Esophagus muscularis mucosa (tissue), 4 donors: Measurements from ENCODE around the gene ATXN7L3.

Experiments
- EP300 ChIP-seq: sonication (generic); formaldehyde crosslinking; IDR thresholded peaks from one replicate; pipeline ENCODE4 v1.6.1; 2017; ENCODE audit warnings: antibody characterized with exemption
- POLR2A ChIP-seq: fragments of 450-650 bp; IDR thresholded peaks from one replicate; pipeline ENCODE4 v1.6.1; 2017; ENCODE audit warnings: antibody characterized with exemption, moderate library complexity, mild to moderate bottlenecking, low read depth
- POLR2AphosphoS5 ChIP-seq, 2 donors: sonication (generic); formaldehyde crosslinking; IDR thresholded peaks; one replicate each; pipeline ENCODE4 v1.6.1; 2017; ENCODE audit warnings: antibody characterized with exemption in 2 of 2
- TF ChIP-seq, protein P1 (sequence below), 3 experiments: fragments of 200-600 bp in 2 of 3; fragments of 450-650 bp in 1 of 3; sonication (generic) in 2 of 3; IDR thresholded peaks; one replicate each; pipeline ENCODE4 v1.5.1; 2017 to 2019; ENCODE audit warnings: antibody characterized with exemption in 3 of 3, mild to moderate bottlenecking in 2 of 3, moderate library complexity in 1 of 3

DNA sequence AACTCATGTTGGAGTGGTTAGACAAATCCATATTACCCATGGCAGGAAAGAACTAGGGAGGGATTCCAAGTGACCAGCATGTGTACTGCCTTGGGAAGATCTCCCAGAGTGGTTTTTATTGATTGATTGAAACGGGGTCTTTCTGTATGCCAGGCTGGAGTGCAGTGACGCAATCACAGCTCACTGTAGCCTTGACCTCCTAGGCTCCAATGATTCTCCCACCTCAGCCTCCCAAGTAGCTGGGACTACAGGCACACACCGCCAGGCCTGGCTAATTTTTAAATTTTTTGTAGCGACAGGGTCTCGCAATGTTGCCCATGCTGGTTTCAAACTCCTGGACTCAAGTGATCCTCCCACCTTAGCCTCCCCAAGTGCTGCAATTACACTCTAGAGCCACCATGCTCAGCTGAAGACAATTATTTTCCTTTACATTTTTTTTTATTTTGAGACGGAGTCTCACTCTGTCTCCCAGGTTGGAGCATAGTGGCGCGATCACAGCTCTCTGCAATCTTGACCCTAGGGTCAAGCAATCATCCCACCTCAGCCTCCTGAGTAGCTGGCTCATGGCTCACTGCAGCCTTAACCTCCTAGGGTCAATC lies 15.4 kb downstream of the ATXN7L3 start:
- TF ChIP-seq, protein P1, sequence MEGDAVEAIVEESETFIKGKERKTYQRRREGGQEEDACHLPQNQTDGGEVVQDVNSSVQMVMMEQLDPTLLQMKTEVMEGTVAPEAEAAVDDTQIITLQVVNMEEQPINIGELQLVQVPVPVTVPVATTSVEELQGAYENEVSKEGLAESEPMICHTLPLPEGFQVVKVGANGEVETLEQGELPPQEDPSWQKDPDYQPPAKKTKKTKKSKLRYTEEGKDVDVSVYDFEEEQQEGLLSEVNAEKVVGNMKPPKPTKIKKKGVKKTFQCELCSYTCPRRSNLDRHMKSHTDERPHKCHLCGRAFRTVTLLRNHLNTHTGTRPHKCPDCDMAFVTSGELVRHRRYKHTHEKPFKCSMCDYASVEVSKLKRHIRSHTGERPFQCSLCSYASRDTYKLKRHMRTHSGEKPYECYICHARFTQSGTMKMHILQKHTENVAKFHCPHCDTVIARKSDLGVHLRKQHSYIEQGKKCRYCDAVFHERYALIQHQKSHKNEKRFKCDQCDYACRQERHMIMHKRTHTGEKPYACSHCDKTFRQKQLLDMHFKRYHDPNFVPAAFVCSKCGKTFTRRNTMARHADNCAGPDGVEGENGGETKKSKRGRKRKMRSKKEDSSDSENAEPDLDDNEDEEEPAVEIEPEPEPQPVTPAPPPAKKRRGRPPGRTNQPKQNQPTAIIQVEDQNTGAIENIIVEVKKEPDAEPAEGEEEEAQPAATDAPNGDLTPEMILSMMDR (IDR thresholded peaks at IDR 0.05): no peak
- TF ChIP-seq POLR2A (no peak), EP300 (no peak), POLR2AphosphoS5 (IDR thresholded peaks at IDR 0.05) (no peak)
